Measurements from ENCODE around the gene BTNL3.
"Not testable (repeated sequence)": the region's sequence is repeated elsewhere in the genome, so short reads cannot be mapped to it uniquely, and the experiment has no call there.

The BTNL3 gene

GRCh38 chr5:181005791-181006190, 17.1 kb downstream of the BTNL3 start:
- Histone ChIP-seq H3K4me1 (ENCODE audit: control insufficient read depth, insufficient read depth, low read depth, low read length) (no peaks in the 10 kb centered on the region), H3K27ac (ENCODE audit: low read length, poor library complexity, severe bottlenecking) (no peak overlapping the region), H2AK5ac (ENCODE audit: low read length, severe bottlenecking) (no peak overlapping the region), H2BK5ac (ENCODE audit: low read depth, low read length, poor library complexity, severe bottlenecking) (no peak overlapping the region), H3K4me3 (ENCODE audit: insufficient read depth in 1 of 2, low read depth in 1 of 2, low read length in 2 of 2) (no peak overlapping the region), H3K79me1 (replicated peaks; ENCODE audit: low read length, poor library complexity, severe bottlenecking) (no peaks in the 10 kb centered on the region), H3K14ac (ENCODE audit: low read length in 2 of 2) (no peak overlapping the region), H4K8ac (ENCODE audit: low read length) (no peak overlapping the region), H3K4me2 (ENCODE audit: low read length, poor library complexity, severe bottlenecking) (no peak overlapping the region), H3K9me3 (ENCODE audit: control insufficient read depth, low read length) (no peaks in the 10 kb centered on the region), H2BK12ac (ENCODE audit: low read length in 2 of 2) (no peak overlapping the region), H2BK120ac (ENCODE audit: low read depth, low read length) (no peak overlapping the region), H3K4ac (ENCODE audit: low read depth in 1 of 2, low read length in 2 of 2) (no peak overlapping the region), H2AFZ (ENCODE audit: low read depth, low read length) (no peak overlapping the region), H4K91ac (ENCODE audit: low read length) (no peak overlapping the region), H3K18ac (ENCODE audit: low read depth in 1 of 2, low read length in 2 of 2) (no peak overlapping the region), H3K36me3 (ENCODE audit: control insufficient read depth in 1 of 2, insufficient read depth in 2 of 2, low read depth in 1 of 2, low read length in 2 of 2) (no peaks in the 10 kb centered on the region), H3K27me3 (ENCODE audit: control insufficient read depth in 1 of 2, insufficient read depth in 1 of 2, low read length in 2 of 2) (peaks cover 0 to 11% of the 10 kb centered on the region in 2 experiments), H3K9ac (ENCODE audit: low read length) (no peak overlapping the region), H3K23ac (ENCODE audit: low read length in 2 of 2) (no peak overlapping the region), H2BK15ac (ENCODE audit: low read depth, poor library complexity, severe bottlenecking) (no peak overlapping the region)
- DNase-seq: no peak
- WGBS: 79% methylated on average over 7 of the region's 9 CpGs

- WGBS: 66% methylated on average over 6 of the region's 6 CpGs
Observed at GRCh38 chr5:181008136-181008535, 19.5 kb downstream of the BTNL3 start.

GRCh38 chr5:181010018-181010417, 21.4 kb downstream of the BTNL3 start:
- H3K79me1 ChIP-seq (replicated peaks; ENCODE audit: low read length, poor library complexity, severe bottlenecking); H4K91ac ChIP-seq (ENCODE audit: low read length); H3K18ac ChIP-seq (ENCODE audit: low read depth in 1 of 2, low read length in 2 of 2); H3K27me3 ChIP-seq (ENCODE audit: control insufficient read depth in 1 of 2, insufficient read depth in 1 of 2, low read length in 2 of 2); H3K4ac ChIP-seq (ENCODE audit: low read depth in 1 of 2, low read length in 2 of 2); H3K4me3 ChIP-seq (ENCODE audit: insufficient read depth in 1 of 2, low read depth in 1 of 2, low read length in 2 of 2); H2BK12ac ChIP-seq (ENCODE audit: low read length in 2 of 2); H4K8ac ChIP-seq (ENCODE audit: low read length); H3K4me1 ChIP-seq (ENCODE audit: control insufficient read depth, insufficient read depth, low read depth, low read length); H2BK5ac ChIP-seq (ENCODE audit: low read depth, low read length, poor library complexity, severe bottlenecking); H3K9ac ChIP-seq (ENCODE audit: low read length); H2BK15ac ChIP-seq (ENCODE audit: low read depth, poor library complexity, severe bottlenecking); H3K14ac ChIP-seq (ENCODE audit: low read length in 2 of 2); H3K27ac ChIP-seq (ENCODE audit: low read length, poor library complexity, severe bottlenecking); H3K23ac ChIP-seq (ENCODE audit: low read length in 2 of 2); H3K4me2 ChIP-seq (ENCODE audit: low read length, poor library complexity, severe bottlenecking); H2AFZ ChIP-seq (ENCODE audit: low read depth, low read length); H2AK5ac ChIP-seq (ENCODE audit: low read length, severe bottlenecking); H3K36me3 ChIP-seq (ENCODE audit: control insufficient read depth in 1 of 2, insufficient read depth in 2 of 2, low read depth in 1 of 2, low read length in 2 of 2); H3K9me3 ChIP-seq (ENCODE audit: control insufficient read depth, low read length); DNase-seq; H2BK120ac ChIP-seq (ENCODE audit: low read depth, low read length): not testable (repeated sequence)
- WGBS: 60% methylated on average over 3 of the region's 4 CpGs

More at GRCh38 chr5:181008136-181008535, 19.5 kb downstream of the BTNL3 start:
- H3K9ac ChIP-seq (ENCODE audit: low read length): no peak overlapping the region
- no peak overlapping the region for H2BK5ac ChIP-seq (ENCODE audit: low read depth, low read length, poor library complexity, severe bottlenecking)
- no peak overlapping the region for H3K27ac ChIP-seq (ENCODE audit: low read length, poor library complexity, severe bottlenecking)
- H2BK120ac ChIP-seq (ENCODE audit: low read depth, low read length): no peak overlapping the region
- H2BK15ac ChIP-seq (ENCODE audit: low read depth, poor library complexity, severe bottlenecking): no peak overlapping the region
- H3K4me3 ChIP-seq (ENCODE audit: insufficient read depth in 1 of 2, low read depth in 1 of 2, low read length in 2 of 2): no peak overlapping the region
- no peaks in the 10 kb centered on the region for H3K79me1 ChIP-seq (replicated peaks; ENCODE audit: low read length, poor library complexity, severe bottlenecking)
- no peaks in the 10 kb centered on the region for H3K36me3 ChIP-seq (ENCODE audit: control insufficient read depth in 1 of 2, insufficient read depth in 2 of 2, low read depth in 1 of 2, low read length in 2 of 2)
- H2AK5ac ChIP-seq (ENCODE audit: low read length, severe bottlenecking): no peak overlapping the region
- H3K18ac ChIP-seq (ENCODE audit: low read depth in 1 of 2, low read length in 2 of 2): no peak overlapping the region
- H4K8ac ChIP-seq (ENCODE audit: low read length): no peak overlapping the region
- no peak overlapping the region for H3K4me2 ChIP-seq (ENCODE audit: low read length, poor library complexity, severe bottlenecking)
- no peak overlapping the region for H3K4ac ChIP-seq (ENCODE audit: low read depth in 1 of 2, low read length in 2 of 2)
- H3K14ac ChIP-seq (ENCODE audit: low read length in 2 of 2): no peak overlapping the region
- H2AFZ ChIP-seq (ENCODE audit: low read depth, low read length): no peak overlapping the region
- H3K4me1 ChIP-seq (ENCODE audit: control insufficient read depth, insufficient read depth, low read depth, low read length): no peaks in the 10 kb centered on the region
- DNase-seq: no peak
- no peak overlapping the region for H2BK12ac ChIP-seq (ENCODE audit: low read length in 2 of 2)
- H3K9me3 ChIP-seq (ENCODE audit: control insufficient read depth, low read length): no peaks in the 10 kb centered on the region
- H3K27me3 ChIP-seq (ENCODE audit: control insufficient read depth in 1 of 2, insufficient read depth in 1 of 2, low read length in 2 of 2): peaks cover 0 to 11% of the 10 kb centered on the region in 2 experiments
- H3K23ac ChIP-seq (ENCODE audit: low read length in 2 of 2): no peak overlapping the region
- H4K91ac ChIP-seq (ENCODE audit: low read length): no peak overlapping the region

- H3K27ac ChIP-seq (ENCODE audit: low read length, poor library complexity, severe bottlenecking); H3K27me3 ChIP-seq (ENCODE audit: control insufficient read depth in 1 of 2, insufficient read depth in 1 of 2, low read length in 2 of 2); H3K14ac ChIP-seq (ENCODE audit: low read length in 2 of 2); H3K4ac ChIP-seq (ENCODE audit: low read depth in 1 of 2, low read length in 2 of 2); H3K4me3 ChIP-seq (ENCODE audit: insufficient read depth in 1 of 2, low read depth in 1 of 2, low read length in 2 of 2); DNase-seq; H3K9me3 ChIP-seq (ENCODE audit: control insufficient read depth, low read length); H3K23ac ChIP-seq (ENCODE audit: low read length in 2 of 2); H3K79me1 ChIP-seq (replicated peaks; ENCODE audit: low read length, poor library complexity, severe bottlenecking); H3K36me3 ChIP-seq (ENCODE audit: control insufficient read depth in 1 of 2, insufficient read depth in 2 of 2, low read depth in 1 of 2, low read length in 2 of 2); H2BK120ac ChIP-seq (ENCODE audit: low read depth, low read length); H3K4me2 ChIP-seq (ENCODE audit: low read length, poor library complexity, severe bottlenecking); H2BK5ac ChIP-seq (ENCODE audit: low read depth, low read length, poor library complexity, severe bottlenecking); H3K18ac ChIP-seq (ENCODE audit: low read depth in 1 of 2, low read length in 2 of 2); H3K9ac ChIP-seq (ENCODE audit: low read length); H4K8ac ChIP-seq (ENCODE audit: low read length); H2AFZ ChIP-seq (ENCODE audit: low read depth, low read length); H2BK12ac ChIP-seq (ENCODE audit: low read length in 2 of 2); H2BK15ac ChIP-seq (ENCODE audit: low read depth, poor library complexity, severe bottlenecking); H4K91ac ChIP-seq (ENCODE audit: low read length); H3K4me1 ChIP-seq (ENCODE audit: control insufficient read depth, insufficient read depth, low read depth, low read length); H2AK5ac ChIP-seq (ENCODE audit: low read length, severe bottlenecking): not testable (repeated sequence)
Observed at GRCh38 chr5:181014654-181015053, 26.0 kb downstream of the BTNL3 start.
